Liver (tissue), 3 donors: Measurements from ENCODE around the gene USP6NL.

ENCODE experiments used
- CTCF ChIP-seq: fragments of 150-350 bp; IDR thresholded peaks from 2 replicates; pipeline ENCODE4 v1.5.1; 2017; ENCODE audit warnings: improper control_type of control experiment, low read depth, low read length; ENCODE audit not compliant: missing input control
- EGR1 ChIP-seq, 2 donors: IDR thresholded peaks; 2 replicates each; pipeline ENCODE4 v1.6.1; 2016 to 2018; ENCODE audit warnings: antibody characterized with exemption in 2 of 2, low read depth in 2 of 2
- FOXA1 ChIP-seq: IDR thresholded peaks from 2 replicates; pipeline ENCODE4 v1.6.1; 2016; ENCODE audit warnings: antibody characterized with exemption
- FOXA2 ChIP-seq: IDR thresholded peaks from 2 replicates; pipeline ENCODE4 v1.6.1; 2016; ENCODE audit warnings: antibody characterized with exemption
- GABPA ChIP-seq, 2 donors: IDR thresholded peaks in 1 of 2; conservative IDR thresholded peaks in 1 of 2; 2 replicates each; pipeline ENCODE4 v1.6.1; 2016; ENCODE audit warnings: antibody characterized with exemption in 2 of 2, mild to moderate bottlenecking in 1 of 2, moderate library complexity in 1 of 2
- JUND ChIP-seq, 2 donors: IDR thresholded peaks; 2 replicates each; pipeline ENCODE4 v1.6.1; 2016; ENCODE audit warnings: antibody characterized with exemption in 2 of 2
- MAX ChIP-seq: IDR thresholded peaks from 2 replicates; pipeline ENCODE4 v1.6.1; 2016; ENCODE audit warnings: antibody characterized with exemption
- RAD21 ChIP-seq, 2 donors: IDR thresholded peaks; 2 replicates each; pipeline ENCODE4 v1.6.1; 2016; ENCODE audit warnings: antibody characterized with exemption in 2 of 2, mild to moderate bottlenecking in 2 of 2
- REST ChIP-seq: IDR thresholded peaks from 2 replicates; pipeline ENCODE4 v1.6.1; 2016; ENCODE audit warnings: antibody characterized with exemption, mild to moderate bottlenecking
- YY1 ChIP-seq: IDR thresholded peaks from 2 replicates; pipeline ENCODE4 v1.6.1; 2016; ENCODE audit warnings: antibody characterized with exemption, mild to moderate bottlenecking
- ZBTB33 ChIP-seq: IDR thresholded peaks from 2 replicates; pipeline ENCODE4 v1.6.1; 2016; ENCODE audit warnings: antibody characterized with exemption
- donor health status: healthy.
- donor health status: healthy.

- TF ChIP-seq CTCF (no peak), JUND (IDR thresholded peaks at IDR 0.05) (no peak), REST (no peak), EGR1 (IDR thresholded peaks at IDR 0.05; ENCODE audit: low read depth in 2 of 2) (no peak), YY1 (no peak), MAX (no peak), ZBTB33 (no peak), FOXA2 (no peak), RAD21 (IDR thresholded peaks at IDR 0.05) (no peak), FOXA1 (no peak), GABPA (IDR thresholded peaks at IDR 0.05 in 1 of 2, conservative IDR thresholded peaks at IDR 0.05 in 1 of 2) (no peak)
Measured at GRCh38 chr10:11532306-11532705, 79.1 kb downstream of the USP6NL start.
